A549 (cell line): ENCODE measurements around the gene RPL26.

ENCODE experiments used
- CBX2 ChIP-seq: fragments of 200-600 bp; sonication (generic); IDR thresholded peaks from 2 replicates; pipeline ENCODE4 v1.6.1; 2016; ENCODE audit warnings: low read depth, mild to moderate bottlenecking, borderline replicate concordance
- CEBPB ChIP-seq, 2 experiments: fragments of >200 bp in 1 of 2; sonication (Bioruptor Twin) in 1 of 2; formaldehyde crosslinking in 1 of 2; IDR thresholded peaks; 2 replicates each; pipeline ENCODE4 v1.6.1; 2012 to 2016
- CTCF ChIP-seq: fragments of >200 bp; sonication (Bioruptor Twin); formaldehyde crosslinking; IDR thresholded peaks from 3 replicates; pipeline ENCODE4 v1.5.1; 2016
- HDAC2 ChIP-seq: fragments of 200-600 bp; sonication (generic); IDR thresholded peaks from 2 replicates; pipeline ENCODE4 v1.6.1; 2016
- MAFK ChIP-seq: fragments of 450-650 bp; IDR thresholded peaks from 2 replicates; pipeline ENCODE4 v1.6.1; 2014; ENCODE audit not compliant: partially characterized antibody
- MAZ ChIP-seq: fragments of 150-350 bp; IDR thresholded peaks from 2 replicates; pipeline ENCODE4 v1.6.1; 2014; ENCODE audit warnings: antibody characterized with exemption, low read depth, low read length, borderline replicate concordance
- NPAS2 ChIP-seq: fragments of 250-450 bp; sonication (Bioruptor Pico); IDR thresholded peaks from 2 replicates; pipeline ENCODE4 v1.8.0; 2022; ENCODE audit warnings: mild to moderate bottlenecking, moderate library complexity, borderline replicate concordance
- PBX3 ChIP-seq: IDR thresholded peaks from 2 replicates; pipeline ENCODE4 v1.6.1; 2012
- POLR2A ChIP-seq: IDR thresholded peaks from 2 replicates; pipeline ENCODE4 v1.6.1; 2012; ENCODE audit warnings: mild to moderate bottlenecking, low read length
- RAD21 ChIP-seq, 2 experiments: fragments of >200 bp in 1 of 2; sonication (Bioruptor Twin) in 1 of 2; formaldehyde crosslinking in 1 of 2; IDR thresholded peaks in 1 of 2; conservative IDR thresholded peaks in 1 of 2; 2 replicates in 1 of 2; 3 replicates in 1 of 2; pipeline ENCODE4 v1.6.1; 2012 to 2018; ENCODE audit warnings: inconsistent platforms in 1 of 2
- RFX5 ChIP-seq: fragments of 450-650 bp; IDR thresholded peaks from 2 replicates; pipeline ENCODE4 v1.7.1; 2014; ENCODE audit warnings: antibody characterized with exemption, mild to moderate bottlenecking, moderate library complexity
- TP53 ChIP-seq: fragments of 250-450 bp; sonication (Bioruptor Pico); IDR thresholded peaks from 2 replicates; pipeline ENCODE4 v1.5.0; 2021; ENCODE audit warnings: mild to moderate bottlenecking, moderate library complexity

- TF ChIP-seq CTCF (no peak), CBX2 (no peak), CEBPB (IDR thresholded peaks at IDR 0.05) (no peak), TP53 (CRISPR knock-in tag) (no peak), POLR2A (no peak), PBX3 (no peak), NPAS2 (no peak), RAD21 (conservative IDR thresholded peaks at IDR 0.05 in 1 of 2, IDR thresholded peaks at IDR 0.05 in 1 of 2) (no peak), MAZ (no peak), MAFK (no peak), RFX5 (no peak), HDAC2 (no peak)
Measured at GRCh38 chr17:8386841-8387240, 3.8 kb upstream of the RPL26 start.
